ENCODE measurements around the gene PRRX2. TPM values are rescaled to one million over a fixed set of nuclear protein-coding genes. Genes with fewer than 3 reads are reported as not detected.

The PRRX2 gene
- total RNA-seq, 1 donor, result 27.5 TPM

- Histone ChIP-seq H3K36me3 (ENCODE audit: insufficient read depth, low read length) (peaks cover 6% of the 10 kb centered on the region), H3K27ac (ENCODE audit: low read depth, low read length) (no peak overlapping the region), H4K20me1 (ENCODE audit: insufficient read depth, low read length) (no peaks in the 10 kb centered on the region), H2AFZ (ENCODE audit: low read length) (no peak overlapping the region), H3K27me3 (ENCODE audit: insufficient read depth, low read length) (no peaks in the 10 kb centered on the region), H3K79me2 (ENCODE audit: insufficient read depth, low read length) (no peaks in the 10 kb centered on the region), H3K4me1 (ENCODE audit: insufficient read depth, low read length) (peaks cover 25% of the 10 kb centered on the region), H3K9me3 (ENCODE audit: low read depth, low read length) (no peaks in the 10 kb centered on the region), H3K4me2 (ENCODE audit: insufficient read depth, low read length) (no peak overlapping the region), H3K4me3 (ENCODE audit: insufficient read depth, low read length) (no peak overlapping the region)
- DNase-seq (ENCODE audit: insufficient read length, low spot score, missing footprints), result peak; percentile 76
- TF ChIP-seq, protein P1, sequence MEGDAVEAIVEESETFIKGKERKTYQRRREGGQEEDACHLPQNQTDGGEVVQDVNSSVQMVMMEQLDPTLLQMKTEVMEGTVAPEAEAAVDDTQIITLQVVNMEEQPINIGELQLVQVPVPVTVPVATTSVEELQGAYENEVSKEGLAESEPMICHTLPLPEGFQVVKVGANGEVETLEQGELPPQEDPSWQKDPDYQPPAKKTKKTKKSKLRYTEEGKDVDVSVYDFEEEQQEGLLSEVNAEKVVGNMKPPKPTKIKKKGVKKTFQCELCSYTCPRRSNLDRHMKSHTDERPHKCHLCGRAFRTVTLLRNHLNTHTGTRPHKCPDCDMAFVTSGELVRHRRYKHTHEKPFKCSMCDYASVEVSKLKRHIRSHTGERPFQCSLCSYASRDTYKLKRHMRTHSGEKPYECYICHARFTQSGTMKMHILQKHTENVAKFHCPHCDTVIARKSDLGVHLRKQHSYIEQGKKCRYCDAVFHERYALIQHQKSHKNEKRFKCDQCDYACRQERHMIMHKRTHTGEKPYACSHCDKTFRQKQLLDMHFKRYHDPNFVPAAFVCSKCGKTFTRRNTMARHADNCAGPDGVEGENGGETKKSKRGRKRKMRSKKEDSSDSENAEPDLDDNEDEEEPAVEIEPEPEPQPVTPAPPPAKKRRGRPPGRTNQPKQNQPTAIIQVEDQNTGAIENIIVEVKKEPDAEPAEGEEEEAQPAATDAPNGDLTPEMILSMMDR (IDR thresholded peaks at IDR 0.05; ENCODE audit: extremely low read depth, low read depth, low read length), result no peak
Observed at GRCh38 chr9:129718647-129719046, 53.2 kb downstream of the PRRX2 start.

DNA sequence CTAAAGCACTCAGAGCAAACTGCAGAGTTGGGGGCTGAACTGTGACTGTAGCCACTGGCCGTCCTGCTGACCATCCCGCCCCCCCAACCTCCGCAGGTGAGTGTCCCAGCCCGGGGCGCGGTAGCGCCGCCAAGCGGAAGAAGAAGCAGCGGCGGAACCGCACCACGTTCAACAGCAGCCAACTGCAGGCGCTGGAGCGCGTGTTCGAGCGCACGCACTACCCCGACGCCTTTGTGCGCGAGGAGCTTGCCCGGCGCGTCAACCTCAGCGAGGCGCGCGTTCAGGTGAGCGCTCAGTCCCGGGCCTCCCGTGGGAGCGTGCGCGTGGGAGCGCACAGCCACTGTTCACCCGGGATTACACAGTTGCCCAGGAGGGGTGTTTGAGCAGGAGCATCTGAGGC lies 53.7 kb downstream of the PRRX2 start:
- Histone ChIP-seq H3K27ac (ENCODE audit: low read depth, low read length) (no peak overlapping the region), H3K4me1 (ENCODE audit: insufficient read depth, low read length) (peaks cover 21% of the 10 kb centered on the region), H3K79me2 (ENCODE audit: insufficient read depth, low read length) (no peaks in the 10 kb centered on the region), H3K36me3 (ENCODE audit: insufficient read depth, low read length) (peaks cover 6% of the 10 kb centered on the region), H3K27me3 (ENCODE audit: insufficient read depth, low read length) (no peaks in the 10 kb centered on the region), H3K4me3 (ENCODE audit: insufficient read depth, low read length) (no peak overlapping the region), H3K9me3 (ENCODE audit: low read depth, low read length) (no peaks in the 10 kb centered on the region), H2AFZ (ENCODE audit: low read length) (no peak overlapping the region), H3K4me2 (ENCODE audit: insufficient read depth, low read length) (no peak overlapping the region), H4K20me1 (ENCODE audit: insufficient read depth, low read length) (no peaks in the 10 kb centered on the region)
- DNase-seq (ENCODE audit: insufficient read length, low spot score, missing footprints), result peak; percentile 47
- TF ChIP-seq, protein P1 (IDR thresholded peaks at IDR 0.05; ENCODE audit: extremely low read depth, low read depth, low read length), result no peak

- Histone ChIP-seq H3K79me2 (ENCODE audit: insufficient read depth, low read length) (no peaks in the 10 kb centered on the region), H3K4me3 (ENCODE audit: insufficient read depth, low read length) (no peak overlapping the region)
Observed at GRCh38 chr9:129720181-129720864, 54.9 kb downstream of the PRRX2 start.

GRCh38 chr9:129720865-129721545 lies 55.6 kb downstream of the PRRX2 start:
- peaks cover 6% of the 10 kb centered on the region for H3K36me3 ChIP-seq (ENCODE audit: insufficient read depth, low read length)
- H3K4me1 ChIP-seq (ENCODE audit: insufficient read depth, low read length), result peaks cover 10% of the 10 kb centered on the region
- H4K20me1 ChIP-seq (ENCODE audit: insufficient read depth, low read length), result no peaks in the 10 kb centered on the region
- no peak overlapping the region for H2AFZ ChIP-seq (ENCODE audit: low read length)
- no peak overlapping the region for H3K27ac ChIP-seq (ENCODE audit: low read depth, low read length)
- peak; percentile 59 for DNase-seq (ENCODE audit: insufficient read length, low spot score, missing footprints)
- H3K79me2 ChIP-seq (ENCODE audit: insufficient read depth, low read length), result no peaks in the 10 kb centered on the region
- TF ChIP-seq, protein P1 (IDR thresholded peaks at IDR 0.05; ENCODE audit: extremely low read depth, low read depth, low read length), result no peak
- H3K27me3 ChIP-seq (ENCODE audit: insufficient read depth, low read length), result no peaks in the 10 kb centered on the region
- H3K9me3 ChIP-seq (ENCODE audit: low read depth, low read length), result no peaks in the 10 kb centered on the region
- no peak overlapping the region for H3K4me2 ChIP-seq (ENCODE audit: insufficient read depth, low read length)
- no peak overlapping the region for H3K4me3 ChIP-seq (ENCODE audit: insufficient read depth, low read length)

More at GRCh38 chr9:129720181-129720864, 54.9 kb downstream of the PRRX2 start:
- Histone ChIP-seq H2AFZ (ENCODE audit: low read length) (no peak overlapping the region), H3K4me2 (ENCODE audit: insufficient read depth, low read length) (no peak overlapping the region), H4K20me1 (ENCODE audit: insufficient read depth, low read length) (no peaks in the 10 kb centered on the region), H3K9me3 (ENCODE audit: low read depth, low read length) (no peaks in the 10 kb centered on the region), H3K4me1 (ENCODE audit: insufficient read depth, low read length) (peaks cover 10% of the 10 kb centered on the region), H3K27ac (ENCODE audit: low read depth, low read length) (no peak overlapping the region), H3K36me3 (ENCODE audit: insufficient read depth, low read length) (peaks cover 6% of the 10 kb centered on the region), H3K27me3 (ENCODE audit: insufficient read depth, low read length) (no peaks in the 10 kb centered on the region)
- TF ChIP-seq, protein P1 (IDR thresholded peaks at IDR 0.05; ENCODE audit: extremely low read depth, low read depth, low read length), result peak; percentile 22
- DNase-seq (ENCODE audit: insufficient read length, low spot score, missing footprints), result peak; percentile 34

Data from osteoblast (primary cell).